Trophoblast cell (in vitro differentiated cells and primary cell): ENCODE data around the gene TINCR.

Source experiments
- DNase-seq, 2 donors: peaks; one replicate each; pipeline ENCODE4 v3.0.0-alpha.2; 2016
- H2AFZ ChIP-seq: 2 replicates; pipeline ENCODE4 v1.6.1; 2013; ENCODE audit warnings: low read length, moderate library complexity, mild to moderate bottlenecking; ENCODE audit not compliant: insufficient read depth, poor library complexity
- H2AK5ac ChIP-seq: 2 replicates; pipeline ENCODE4 v1.6.1; 2013; ENCODE audit warnings: mild to moderate bottlenecking, low read length
- H2BK120ac ChIP-seq: 2 replicates; pipeline ENCODE4 v1.6.1; 2013; ENCODE audit warnings: low read length, mild to moderate bottlenecking, moderate library complexity; ENCODE audit not compliant: insufficient read depth, poor library complexity
- H2BK12ac ChIP-seq: 2 replicates; pipeline ENCODE4 v1.6.1; 2013; ENCODE audit warnings: mild to moderate bottlenecking, low read length, moderate library complexity
- H2BK5ac ChIP-seq: 2 replicates; pipeline ENCODE4 v1.6.1; 2013; ENCODE audit warnings: low read length, low read depth, moderate library complexity, mild to moderate bottlenecking; ENCODE audit not compliant: poor library complexity
- H3K14ac ChIP-seq: 2 replicates; pipeline ENCODE4 v1.6.1; 2013; ENCODE audit warnings: mild to moderate bottlenecking, low read length
- H3K18ac ChIP-seq: 2 replicates; pipeline ENCODE4 v1.6.1; 2013; ENCODE audit warnings: mild to moderate bottlenecking, low read length
- H3K23ac ChIP-seq: 2 replicates; pipeline ENCODE4 v1.6.1; 2013; ENCODE audit warnings: low read length
- H3K27ac ChIP-seq: 2 replicates; pipeline ENCODE4 v1.5.1; 2013; ENCODE audit warnings: low read depth, mild to moderate bottlenecking, inconsistent platforms, low read length, moderate library complexity
- H3K27me3 ChIP-seq: 2 replicates; pipeline ENCODE4 v1.6.1; 2013; ENCODE audit warnings: inconsistent platforms, mild to moderate bottlenecking, low read length, moderate library complexity; ENCODE audit not compliant: insufficient read depth
- H3K36me3 ChIP-seq, 2 experiments: 1 replicate in 1 of 2; 2 replicates in 1 of 2; pipeline ENCODE4 v1.6.1; 2013; ENCODE audit warnings: low read length in 2 of 2, mild to moderate bottlenecking in 2 of 2, moderate library complexity in 1 of 2; ENCODE audit not compliant: insufficient read depth in 2 of 2, control insufficient read depth in 1 of 2
- H3K4ac ChIP-seq: 2 replicates; pipeline ENCODE4 v1.6.1; 2013; ENCODE audit warnings: low read depth, mild to moderate bottlenecking, low read length, moderate library complexity
- H3K4me1 ChIP-seq, 2 experiments: 1 replicate in 1 of 2; 2 replicates in 1 of 2; pipeline ENCODE4 v1.6.1; 2013; ENCODE audit warnings: low read length in 2 of 2, mild to moderate bottlenecking in 2 of 2, moderate library complexity in 1 of 2; ENCODE audit not compliant: insufficient read depth in 2 of 2, control insufficient read depth in 1 of 2
- H3K4me2 ChIP-seq: 2 replicates; pipeline ENCODE4 v1.6.1; 2013; ENCODE audit warnings: inconsistent platforms, mild to moderate bottlenecking, low read length, moderate library complexity
- H3K4me3 ChIP-seq: 2 replicates; pipeline ENCODE4 v1.5.1; 2013; ENCODE audit warnings: mild to moderate bottlenecking, low read depth, low read length, inconsistent platforms
- H3K79me1 ChIP-seq: one replicate; pipeline ENCODE4 v1.6.1; 2013; ENCODE audit warnings: low read length
- H3K79me2 ChIP-seq: 2 replicates; pipeline ENCODE4 v1.6.1; 2013; ENCODE audit warnings: low read length, mild to moderate bottlenecking; ENCODE audit not compliant: control insufficient read depth, insufficient read depth, poor library complexity
- H3K9ac ChIP-seq: 2 replicates; pipeline ENCODE4 v1.6.1; 2013; ENCODE audit warnings: mild to moderate bottlenecking, low read length
- H3K9me3 ChIP-seq: 2 replicates; pipeline ENCODE4 v1.6.1; 2013; ENCODE audit warnings: low read depth, mild to moderate bottlenecking, control low read depth, inconsistent platforms, low read length; ENCODE audit not compliant: insufficient read depth
- H4K12ac ChIP-seq: 2 replicates; pipeline ENCODE4 v1.6.1; 2013; ENCODE audit warnings: low read depth, mild to moderate bottlenecking, low read length, moderate library complexity
- H4K8ac ChIP-seq: 2 replicates; pipeline ENCODE4 v1.6.1; 2013; ENCODE audit warnings: low read depth, mild to moderate bottlenecking, low read length, moderate library complexity
- H4K91ac ChIP-seq: one replicate; pipeline ENCODE4 v1.6.1; 2013; ENCODE audit warnings: low read depth, mild to moderate bottlenecking, low read length, moderate library complexity
- WGBS: extraction: QIAGEN DNeasy Blood & Tissue Kit; methylation state at CpG from one replicate; pipeline ENCODE4 v1.1.7; 2013; ENCODE audit warnings: missing lambda C conversion rate; ENCODE audit not compliant: insufficient read length, insufficient coverage; ENCODE audit errors: extremely low coverage; 5-methylcytosine and 5-hydroxymethylcytosine counted together

Gene TINCR

DNA sequence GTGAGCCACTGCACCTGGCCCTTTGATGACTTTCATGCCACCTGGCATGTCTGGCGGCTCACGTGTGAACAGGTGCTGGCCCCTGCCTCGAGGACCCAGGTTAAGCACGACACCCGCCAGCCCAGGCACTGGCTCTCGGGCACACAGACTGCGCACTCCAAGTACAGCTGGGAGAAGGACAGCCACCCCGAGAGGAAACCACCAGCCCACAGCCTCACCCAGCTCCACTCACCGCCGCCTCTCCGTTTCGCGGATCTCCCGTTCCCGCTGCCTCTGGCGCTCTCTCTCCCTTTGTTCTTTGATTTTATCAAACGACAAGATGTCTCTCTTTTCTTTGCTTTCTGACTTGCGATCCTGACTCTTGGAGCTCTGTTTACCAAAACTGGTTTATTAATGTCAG lies 27.4 kb upstream of the TINCR start:
- Histone ChIP-seq H2BK5ac (no peak overlapping the region), H3K23ac (no peak overlapping the region), H2BK12ac (no peak overlapping the region), H4K91ac (no peak overlapping the region), H3K9me3 (peaks cover 3% of the 10 kb centered on the region), H3K4me2 (no peak overlapping the region), H2AK5ac (no peak overlapping the region), H3K27me3 (no peaks in the 10 kb centered on the region), H3K14ac (no peak overlapping the region), H2BK120ac (no peak overlapping the region), H3K27ac (no peak overlapping the region), H3K18ac (no peak overlapping the region), H4K12ac (peak overlapping the region; percentile 16), H3K4me1 (no peaks in the 10 kb centered on the region), H3K4me3 (no peak overlapping the region), H3K4ac (no peak overlapping the region), H3K79me2 (no peaks in the 10 kb centered on the region), H3K79me1 (no peaks in the 10 kb centered on the region), H4K8ac (no peak overlapping the region), H3K36me3 (peaks cover 78 to 90% of the 10 kb centered on the region in 2 experiments), H2AFZ (no peak overlapping the region), H3K9ac (no peak overlapping the region)
- WGBS = no CpG with 5 or more reads among the region's 18 CpGs
- no peak for DNase-seq

DNA sequence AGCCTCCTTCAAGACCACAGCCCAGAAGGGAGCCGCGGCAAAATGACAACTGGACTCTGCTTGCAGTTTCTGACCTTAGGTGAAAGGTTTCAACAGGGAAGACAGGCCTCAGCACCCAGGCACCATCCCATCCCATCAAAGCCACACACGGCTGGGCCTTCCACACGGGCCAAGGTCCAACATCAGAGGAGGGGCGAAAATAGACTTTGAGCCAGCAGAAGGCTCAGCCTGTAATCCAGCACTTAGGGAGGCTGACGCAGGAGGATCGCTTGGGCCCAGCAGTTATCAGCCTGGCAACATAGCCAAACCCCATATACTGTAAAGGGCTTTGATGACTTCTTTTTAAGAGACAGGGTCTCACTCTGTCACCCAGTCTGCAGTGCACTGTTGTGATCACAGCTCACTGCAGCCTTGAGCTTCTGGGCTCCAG lies 26.8 kb upstream of the TINCR start:
- no CpG with 5 or more reads among the region's 7 CpGs for WGBS
- Histone ChIP-seq H4K12ac (no peak overlapping the region), H3K27ac (no peak overlapping the region), H2AFZ (no peak overlapping the region), H3K9ac (no peak overlapping the region), H3K79me2 (no peaks in the 10 kb centered on the region), H3K79me1 (no peaks in the 10 kb centered on the region), H2BK12ac (no peak overlapping the region), H3K4ac (no peak overlapping the region), H3K23ac (no peak overlapping the region), H2BK120ac (no peak overlapping the region), H4K8ac (no peak overlapping the region), H3K4me3 (no peak overlapping the region), H3K14ac (no peak overlapping the region), H3K9me3 (peaks cover 3% of the 10 kb centered on the region), H3K4me2 (no peak overlapping the region), H3K18ac (no peak overlapping the region), H3K27me3 (no peaks in the 10 kb centered on the region), H4K91ac (no peak overlapping the region), H2BK5ac (no peak overlapping the region), H3K36me3 (peaks cover 80 to 91% of the 10 kb centered on the region in 2 experiments), H3K4me1 (no peaks in the 10 kb centered on the region), H2AK5ac (no peak overlapping the region)
- DNase-seq = no peak

DNA sequence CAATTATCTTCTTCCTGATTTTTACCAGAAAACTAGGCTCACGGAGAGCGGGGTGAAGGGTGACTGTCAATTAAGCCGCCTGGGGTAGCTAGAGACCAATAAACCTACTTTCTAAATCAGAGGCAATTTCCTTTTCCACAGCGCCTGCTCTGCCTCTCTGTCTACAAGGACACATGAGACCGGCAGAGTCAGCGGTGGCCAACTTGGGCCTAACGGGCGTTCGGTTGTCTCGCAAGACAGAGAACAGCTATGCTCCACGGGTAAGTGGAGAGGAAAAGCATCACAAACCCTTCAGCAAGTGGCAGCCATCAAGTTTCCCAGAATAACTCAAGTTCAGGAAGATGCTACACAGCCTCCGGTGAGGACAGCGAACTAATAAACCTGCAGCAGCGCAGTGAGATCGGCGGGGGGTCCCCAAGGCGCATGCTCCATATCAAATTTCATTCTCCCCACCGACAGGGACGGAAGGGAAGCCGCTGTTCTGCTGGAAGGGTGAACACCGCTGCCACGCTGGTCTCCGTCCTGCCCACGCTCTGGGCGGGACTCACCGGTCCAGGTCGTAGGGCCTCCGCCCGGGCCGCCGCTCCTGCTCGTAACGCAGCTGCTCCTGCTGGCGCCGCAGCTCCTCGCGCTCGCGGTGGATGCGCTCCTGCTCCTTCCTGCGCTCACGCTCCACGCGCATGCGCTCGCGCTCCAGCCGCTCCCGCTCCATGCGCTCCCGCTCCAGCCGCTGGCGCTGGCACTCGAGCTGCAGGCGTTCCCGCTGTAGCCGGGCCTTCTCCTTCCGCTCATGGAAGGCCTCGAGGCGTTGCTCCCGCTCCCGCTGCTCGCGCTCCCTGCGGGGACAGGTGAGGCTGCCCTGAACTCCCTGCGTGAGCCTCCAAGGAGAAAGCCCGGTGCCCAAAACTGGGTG lies 25.8 kb upstream of the TINCR start:
- H3K4me3 ChIP-seq = no peak overlapping the region
- no peak overlapping the region for H2BK5ac ChIP-seq
- H3K4ac ChIP-seq = no peak overlapping the region
- H4K8ac ChIP-seq = no peak overlapping the region
- no peak overlapping the region for H3K9ac ChIP-seq
- H3K9me3 ChIP-seq = peaks cover 3% of the 10 kb centered on the region
- H4K12ac ChIP-seq = no peak overlapping the region
- H3K18ac ChIP-seq = no peak overlapping the region
- no peaks in the 10 kb centered on the region for H3K79me2 ChIP-seq
- H2AFZ ChIP-seq = no peak overlapping the region
- no peak overlapping the region for H3K14ac ChIP-seq
- no peaks in the 10 kb centered on the region for H3K27me3 ChIP-seq
- H4K91ac ChIP-seq = no peak overlapping the region
- no peak overlapping the region for H2BK12ac ChIP-seq
- no peak overlapping the region for H3K4me2 ChIP-seq
- H3K27ac ChIP-seq = no peak overlapping the region
- WGBS = no CpG with 5 or more reads among the region's 67 CpGs
- no peak overlapping the region for H2BK120ac ChIP-seq
- H3K36me3 ChIP-seq = peaks cover 83 to 92% of the 10 kb centered on the region in 2 experiments
- no peak overlapping the region for H2AK5ac ChIP-seq
- no peak overlapping the region for H3K23ac ChIP-seq
- H3K4me1 ChIP-seq = no peaks in the 10 kb centered on the region
- no peaks in the 10 kb centered on the region for H3K79me1 ChIP-seq
- DNase-seq = no peak

DNA sequence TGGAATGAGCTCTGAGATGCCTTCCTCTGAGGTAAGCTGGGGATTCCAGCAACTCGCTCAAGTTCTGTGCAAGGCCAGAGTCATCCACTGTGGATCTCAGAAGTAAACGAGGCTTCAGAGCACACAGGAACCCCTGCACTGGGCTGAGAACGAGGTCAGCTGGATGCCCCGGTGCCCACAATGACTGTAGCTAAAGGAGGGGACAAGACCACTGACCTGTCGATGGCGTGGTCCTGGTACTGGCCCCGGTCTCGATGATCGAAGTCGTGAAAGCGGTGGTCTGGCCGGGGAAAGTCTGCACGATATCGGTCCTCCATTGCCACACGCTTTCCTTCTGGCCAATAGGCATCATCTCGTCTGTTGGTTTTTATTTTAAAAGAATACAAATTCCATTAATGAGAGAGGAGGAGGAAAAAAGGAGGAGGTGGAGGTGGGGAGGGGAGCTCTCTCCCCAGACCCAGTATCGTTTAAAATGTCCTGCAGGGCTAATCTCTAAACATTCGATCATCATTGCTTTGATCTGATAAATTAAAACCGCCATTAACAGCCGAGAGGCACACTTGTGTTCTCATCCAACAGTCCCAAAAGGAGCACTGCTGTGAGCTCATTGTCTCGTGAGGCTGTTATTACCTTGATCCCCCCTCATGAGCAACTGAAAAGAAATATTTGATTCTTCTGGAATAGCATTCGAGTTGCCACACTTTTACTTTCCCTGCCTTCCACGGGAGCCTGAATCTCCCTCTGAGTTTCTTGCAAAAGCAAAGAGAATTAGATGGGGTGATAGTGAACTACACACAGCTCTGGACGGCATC lies 25.0 kb upstream of the TINCR start:
- no peak overlapping the region for H3K27ac ChIP-seq
- no peak overlapping the region for H2BK12ac ChIP-seq
- H4K91ac ChIP-seq = no peak overlapping the region
- no peak overlapping the region for H2AFZ ChIP-seq
- H4K8ac ChIP-seq = no peak overlapping the region
- H3K23ac ChIP-seq = no peak overlapping the region
- H3K27me3 ChIP-seq = no peaks in the 10 kb centered on the region
- no CpG with 5 or more reads among the region's 24 CpGs for WGBS
- no peak overlapping the region for H2AK5ac ChIP-seq
- H3K4me3 ChIP-seq = no peak overlapping the region
- no peak overlapping the region for H2BK120ac ChIP-seq
- no peak overlapping the region for H3K9ac ChIP-seq
- H4K12ac ChIP-seq = no peak overlapping the region
- H3K79me1 ChIP-seq = no peaks in the 10 kb centered on the region
- H3K36me3 ChIP-seq = peaks cover 84 to 92% of the 10 kb centered on the region in 2 experiments
- peaks cover 3% of the 10 kb centered on the region for H3K9me3 ChIP-seq
- no peak overlapping the region for H3K4me2 ChIP-seq
- no peak overlapping the region for H3K4ac ChIP-seq
- H3K79me2 ChIP-seq = no peaks in the 10 kb centered on the region
- H3K14ac ChIP-seq = no peak overlapping the region
- no peaks in the 10 kb centered on the region for H3K4me1 ChIP-seq
- no peak overlapping the region for H2BK5ac ChIP-seq
- DNase-seq = no peak
- H3K18ac ChIP-seq = no peak overlapping the region
